Stimulated activated CD8-positive, alpha-beta memory T cell treated with anti-CD3 and anti-CD28 coated beads, Interleukin-2, amount 100 ng/mL, for 48 hours (primary cell): ENCODE results near the gene RNF38.

ENCODE experiments used
- DNase-seq, 2 donors: peaks; one replicate each; pipeline ENCODE4 v3.0.0-alpha.2; 2020; ENCODE audit warnings: low read depth in 2 of 2

The RNF38 gene

DNA sequence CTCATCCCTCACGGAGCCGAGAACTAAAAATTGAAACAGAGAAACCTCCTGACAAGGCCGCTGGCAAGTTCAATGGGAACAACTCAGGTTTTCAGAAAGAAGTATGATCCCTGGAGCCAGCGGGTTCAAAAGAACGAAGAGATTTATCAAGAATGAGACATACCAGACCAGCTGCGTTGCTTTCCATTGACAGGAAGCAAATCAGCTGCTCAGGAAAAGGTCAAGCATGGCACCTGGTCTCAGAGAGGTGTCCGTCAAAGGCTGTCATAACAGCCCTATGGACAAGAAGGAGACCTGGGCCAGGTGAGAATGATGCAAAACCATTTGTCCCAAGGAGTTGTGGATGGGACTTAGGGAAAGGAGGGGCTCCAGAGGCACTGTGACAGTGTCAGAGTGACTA is 106.9 kb downstream of the RNF38 start:
- DNase-seq, result no peak

DNA sequence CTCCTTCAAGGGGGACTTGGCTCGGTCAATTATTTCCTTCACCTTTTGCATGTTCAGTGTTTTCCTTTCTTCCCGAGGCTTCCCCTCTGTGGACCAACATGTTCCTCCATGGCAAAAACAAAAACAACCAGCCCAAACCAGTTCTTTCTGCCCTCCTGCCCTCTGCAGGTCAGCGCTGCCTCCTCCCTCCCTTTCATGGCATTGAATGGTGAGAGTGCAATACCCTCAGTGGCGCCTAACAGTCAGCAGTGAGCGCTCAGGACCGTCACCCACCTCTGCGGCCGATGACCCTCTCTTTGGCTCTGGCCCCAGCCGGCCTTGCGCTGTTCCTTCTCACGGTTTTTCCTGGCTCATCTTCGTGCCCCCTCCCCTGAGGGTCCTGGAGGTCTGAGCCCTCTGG is 107.4 kb downstream of the RNF38 start:
- no peak for DNase-seq

DNA sequence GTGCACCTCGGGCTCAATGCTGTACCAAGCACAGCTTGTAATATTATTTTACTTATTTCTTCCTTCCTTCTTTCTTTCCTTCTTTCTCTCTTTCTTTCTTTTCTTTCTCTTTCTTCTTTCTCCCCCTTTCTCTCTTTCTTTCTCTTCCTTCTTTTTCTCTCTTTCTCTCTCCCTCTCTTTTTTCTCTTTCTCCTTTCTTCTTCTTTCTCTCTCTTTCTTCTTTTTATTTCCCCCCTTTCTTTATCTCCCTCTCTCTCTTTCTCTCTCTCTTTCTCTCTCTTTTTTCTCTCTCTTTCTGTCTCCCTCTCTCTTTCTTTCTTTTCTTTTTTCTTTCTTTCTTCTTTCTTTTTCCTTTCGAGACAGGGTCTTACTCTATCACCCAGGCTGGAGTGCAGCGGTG is 109.1 kb downstream of the RNF38 start:
- no peak for DNase-seq

GRCh38 chr9:36289836-36290435 is 110.1 kb downstream of the RNF38 start:
- DNase-seq, result no peak

GRCh38 chr9:36288070-36288469 is 112.0 kb downstream of the RNF38 start:
- DNase-seq, result no peak
